HG03045 (cell line): ENCODE data around the gene NTRK3.
"Not testable (repeated sequence)": the region's sequence is repeated elsewhere in the genome, so short reads cannot be mapped to it uniquely, and the experiment has no call there.

ENCODE experiments used
- ATAC-seq: cut with Tn5 transposase; IDR thresholded peaks from one replicate; pipeline ENCODE4 v1.9.1; 2021; ENCODE audit warnings: mild to moderate bottlenecking, moderate library complexity; ENCODE audit not compliant: unreplicated experiment

The NTRK3 gene

GRCh38 chr15:88038261-88038660, 218.3 kb downstream of the NTRK3 start:
- ATAC-seq, result no peak

- ATAC-seq, result no peak
Observed at GRCh38 chr15:88036154-88036839, 220.2 kb downstream of the NTRK3 start.

DNA sequence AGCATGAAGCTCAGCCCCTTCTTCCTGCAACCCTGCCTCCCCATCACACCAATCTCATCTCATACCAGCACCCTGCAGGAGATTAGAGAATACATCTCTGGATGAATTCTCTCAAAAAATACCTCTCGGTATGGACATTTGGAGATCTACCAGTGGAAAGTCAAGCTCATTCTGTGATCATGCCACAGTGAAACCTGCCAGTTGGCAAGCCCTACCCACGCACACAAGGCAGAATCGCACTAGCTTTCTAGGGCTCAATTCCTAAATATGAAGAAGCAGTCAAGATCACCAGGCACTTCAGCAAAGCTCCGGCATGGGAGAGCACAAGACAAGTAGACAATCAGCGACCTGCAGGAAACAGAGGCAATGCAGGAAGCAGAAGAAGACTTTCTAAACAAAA, 221.2 kb downstream of the NTRK3 start:
- no peak for ATAC-seq

GRCh38 chr15:88033421-88033820, 223.1 kb downstream of the NTRK3 start:
- not testable (repeated sequence) for ATAC-seq

DNA sequence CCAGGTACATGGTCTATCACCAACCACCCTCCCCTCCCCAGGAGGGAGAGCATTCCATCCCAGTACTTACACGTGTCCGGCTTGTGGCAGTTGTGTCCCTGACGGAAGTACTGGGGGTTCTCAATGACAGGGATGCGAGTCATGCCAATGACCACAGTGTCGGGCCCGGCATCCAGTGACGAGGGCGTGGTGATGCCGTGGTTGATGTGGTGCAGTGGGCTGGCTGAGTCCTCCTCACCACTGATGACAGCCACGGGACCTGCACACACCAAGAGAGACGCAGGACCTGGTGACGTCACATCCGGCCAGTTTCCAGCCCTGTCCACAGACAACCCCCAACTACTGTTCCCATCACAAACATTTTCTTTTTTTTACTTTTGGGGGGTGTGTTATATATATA, 223.8 kb downstream of the NTRK3 start:
- no peak for ATAC-seq

DNA sequence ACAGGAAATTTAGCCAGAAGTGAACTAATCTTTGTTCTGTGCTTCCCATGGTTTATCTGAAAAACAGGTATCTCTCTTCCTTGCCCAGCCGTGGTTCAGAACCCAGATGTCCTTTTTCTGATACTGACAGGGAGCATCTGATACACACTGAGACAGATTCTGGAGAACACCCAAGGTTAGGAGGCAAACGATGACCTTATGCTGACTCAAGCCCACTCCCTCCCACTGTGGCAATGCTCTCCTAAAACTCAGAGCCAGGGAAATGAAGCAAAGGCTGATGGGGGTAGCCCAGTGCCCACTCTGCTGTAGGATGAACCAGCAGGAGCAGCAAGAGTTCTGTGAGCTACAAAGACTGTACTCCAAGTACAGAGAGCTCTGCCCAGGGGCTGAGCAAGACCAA, 225.1 kb downstream of the NTRK3 start:
- ATAC-seq, result no peak

- ATAC-seq, result no peak
Observed at GRCh38 chr15:88029696-88030095, 226.8 kb downstream of the NTRK3 start.

DNA sequence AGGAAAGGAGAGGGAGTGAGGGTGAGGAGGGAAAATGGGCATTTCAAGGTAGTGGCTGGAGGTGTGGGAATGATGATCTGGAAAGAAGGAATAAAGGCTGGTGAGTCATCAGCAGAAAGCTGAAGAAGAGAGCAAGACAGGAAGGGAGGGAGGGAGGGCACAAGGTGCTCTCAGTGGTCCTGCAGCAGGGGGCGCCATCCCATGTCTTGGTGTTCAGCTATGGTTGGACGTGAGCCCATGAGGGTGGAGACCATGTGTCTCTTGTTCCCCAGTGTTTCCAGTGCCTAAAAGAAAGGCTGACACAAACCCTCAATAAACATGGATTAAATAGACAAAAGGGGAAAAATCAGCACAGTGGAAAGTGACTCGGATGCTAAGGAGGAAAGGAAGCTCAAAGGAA, 228.5 kb downstream of the NTRK3 start:
- ATAC-seq, result no peak

DNA sequence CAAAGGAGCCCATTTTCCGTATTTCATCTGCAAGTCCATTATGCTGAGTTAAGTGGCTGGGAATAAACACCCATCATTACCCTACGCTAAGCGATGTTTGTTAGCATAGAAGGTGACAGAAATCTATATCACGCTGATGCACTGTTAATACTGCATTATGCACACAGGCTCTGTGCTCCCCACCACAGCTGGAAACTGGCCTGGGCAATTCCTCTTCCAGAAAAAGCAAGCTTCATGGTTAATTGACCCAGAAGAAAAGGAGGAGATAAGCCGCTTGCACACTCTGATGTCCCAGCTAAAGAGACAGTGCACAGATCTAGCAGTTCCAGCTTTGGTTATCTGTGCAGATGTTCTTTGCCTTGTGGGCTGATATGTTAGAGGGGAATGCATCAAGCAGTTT, 232.6 kb downstream of the NTRK3 start:
- ATAC-seq, result no peak

DNA sequence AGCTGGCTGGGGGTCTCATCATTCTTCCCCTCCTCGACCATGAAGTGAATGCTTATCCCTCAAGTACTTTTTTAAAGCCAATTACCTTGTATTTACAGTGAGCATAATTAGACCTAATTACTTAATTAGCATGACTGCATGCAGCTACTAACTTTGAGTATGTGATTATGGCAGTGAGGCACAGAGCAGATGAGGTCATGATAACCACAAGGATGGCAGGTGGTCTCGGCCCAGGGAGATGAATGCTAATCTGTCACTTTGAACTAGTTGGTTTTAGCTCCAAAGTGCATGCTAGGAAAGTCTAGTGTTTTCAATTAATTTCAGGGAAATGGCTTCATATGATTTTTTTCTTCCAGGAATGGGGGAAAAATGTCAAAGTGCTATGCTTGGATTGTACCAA, 233.8 kb downstream of the NTRK3 start:
- ATAC-seq, result no peak

DNA sequence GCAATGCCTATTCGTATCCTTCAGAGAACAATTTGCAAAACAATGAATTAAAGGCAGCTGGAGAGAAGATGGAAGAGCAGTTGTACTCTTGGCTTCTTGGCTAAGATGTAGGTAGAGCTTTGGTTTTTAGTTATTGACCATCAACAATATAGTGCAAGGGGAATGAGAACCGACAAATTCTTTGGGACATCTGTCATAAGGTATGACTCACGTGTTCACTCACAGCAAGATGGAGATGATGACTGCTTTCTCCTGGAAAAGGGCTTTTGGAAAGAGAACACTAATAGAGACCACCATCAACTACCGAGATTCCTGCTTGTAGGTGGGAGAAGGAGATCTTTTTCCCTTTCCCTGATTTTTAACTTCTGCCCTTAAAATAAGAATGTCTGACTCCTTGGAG, 234.9 kb downstream of the NTRK3 start:
- ATAC-seq, result no peak

- ATAC-seq, result no peak
Observed at GRCh38 chr15:88020806-88021205, 235.7 kb downstream of the NTRK3 start.

DNA sequence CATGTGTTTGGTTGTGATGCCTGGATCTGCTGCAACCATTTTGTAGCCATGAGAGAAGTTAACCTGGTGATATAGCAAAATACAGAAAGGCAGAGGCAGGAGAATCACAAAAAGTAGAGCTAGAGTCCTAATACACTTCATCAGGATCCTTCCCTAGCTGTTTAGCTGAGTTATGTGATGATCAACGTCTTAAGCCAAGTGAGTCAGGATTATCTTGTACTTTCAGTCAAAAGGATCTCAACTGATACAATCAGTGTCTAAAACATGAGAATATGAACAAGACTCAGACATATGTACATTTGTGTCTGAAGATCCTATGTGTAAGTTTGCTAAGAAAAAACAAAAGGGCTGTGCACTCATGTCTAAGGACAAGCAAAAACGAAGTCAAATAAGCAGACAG, 236.9 kb downstream of the NTRK3 start:
- ATAC-seq, result no peak

- no peak for ATAC-seq
Observed at GRCh38 chr15:88018869-88019641, 237.5 kb downstream of the NTRK3 start.

DNA sequence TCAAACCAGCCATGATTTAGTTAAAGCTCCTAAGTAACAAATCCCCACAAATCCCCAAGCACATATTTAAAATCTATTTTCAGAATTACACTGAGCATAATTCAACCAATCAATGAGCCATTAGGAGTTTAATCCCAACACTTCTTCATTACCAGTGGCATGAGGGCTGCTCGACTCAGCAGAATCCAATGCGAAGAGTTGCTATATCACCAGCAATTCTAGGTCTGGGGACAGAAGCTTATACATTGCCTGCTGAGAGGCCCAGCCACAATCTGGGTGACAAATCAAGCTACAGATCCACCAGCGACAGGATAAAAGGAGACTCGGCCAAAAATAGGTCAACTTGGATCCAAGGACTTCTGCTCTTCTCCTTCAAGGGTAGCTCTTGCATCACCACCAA, 238.8 kb downstream of the NTRK3 start:
- no peak for ATAC-seq

GRCh38 chr15:88016406-88016805, 240.1 kb downstream of the NTRK3 start:
- no peak for ATAC-seq

- no peak for ATAC-seq
Observed at GRCh38 chr15:88015228-88015860, 241.2 kb downstream of the NTRK3 start.

DNA sequence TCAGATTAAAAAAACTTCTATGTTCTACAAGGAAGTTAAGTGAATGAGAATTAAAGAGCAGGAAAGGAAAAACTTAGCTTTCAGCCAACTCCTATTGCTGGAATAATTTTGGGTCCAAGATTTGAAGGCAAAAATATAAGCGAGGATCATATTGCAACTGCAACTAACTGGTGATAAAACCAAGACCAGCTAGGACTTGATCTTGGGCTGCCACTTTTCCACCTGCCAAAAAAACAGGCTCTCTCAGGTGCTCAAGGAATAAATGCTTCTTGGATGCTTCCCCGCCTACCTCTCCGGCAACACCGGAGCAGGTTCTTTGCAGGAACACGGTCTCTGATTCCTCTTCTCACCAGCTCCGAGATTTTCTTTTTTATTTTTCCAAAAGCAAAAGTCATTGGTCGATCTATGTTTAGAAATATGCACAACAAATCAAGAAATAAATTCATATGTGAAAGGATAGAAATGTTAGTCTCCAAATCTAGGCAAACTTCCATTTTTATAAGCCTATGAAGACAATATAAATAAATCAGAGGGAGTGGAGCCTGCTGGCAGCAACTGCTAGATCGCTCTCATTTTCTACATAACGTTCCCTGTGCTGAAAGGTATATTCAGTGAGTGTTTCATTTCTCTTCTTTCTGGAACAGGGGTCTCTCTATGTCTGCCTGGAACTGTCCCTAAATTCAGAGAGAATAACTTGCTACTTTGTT, 241.9 kb downstream of the NTRK3 start:
- ATAC-seq, result no peak

DNA sequence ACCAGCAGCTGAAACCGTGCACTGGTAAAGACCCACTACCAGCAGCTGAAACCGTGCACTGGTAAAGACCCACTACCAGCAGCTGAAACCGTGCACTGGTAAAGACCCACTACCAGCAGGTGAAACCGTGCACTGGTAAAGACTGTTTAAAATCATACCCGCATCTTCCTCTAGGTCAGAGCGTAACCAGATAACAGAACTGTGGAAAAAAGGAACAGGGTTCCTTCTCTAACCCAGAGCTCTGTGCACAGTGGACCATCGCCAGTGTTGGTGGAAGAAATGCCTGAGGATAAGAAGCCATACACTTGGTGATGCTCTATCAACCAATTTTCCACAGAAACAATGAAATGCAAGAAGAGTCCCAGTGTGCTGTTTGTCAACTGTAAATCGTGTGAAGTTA, 243.4 kb downstream of the NTRK3 start:
- ATAC-seq, result no peak

GRCh38 chr15:88012688-88013087, 243.9 kb downstream of the NTRK3 start:
- no peak for ATAC-seq

GRCh38 chr15:88012233-88012632, 244.3 kb downstream of the NTRK3 start:
- no peak for ATAC-seq
